Retinal pigment epithelial cell (primary cell): Measurements from ENCODE around the gene ZNF189.
"Not testable (repeated sequence)": the region's sequence is repeated elsewhere in the genome, so short reads cannot be mapped to it uniquely, and the experiment has no call there.

Experiments used
- DNase-seq: peaks from one replicate; pipeline ENCODE4 v3.0.0-alpha.2; 2010; ENCODE audit warnings: low read depth
- H3K4me3 ChIP-seq: 2 replicates; pipeline ENCODE4 v1.5.1; 2011; ENCODE audit warnings: mild to moderate bottlenecking, low read length, control low read depth, moderate library complexity
- CTCF ChIP-seq: conservative IDR thresholded peaks from 2 replicates; pipeline ENCODE4 v1.5.1; 2011; ENCODE audit warnings: low read depth, low read length, control low read depth, inconsistent platforms

Gene ZNF189

GRCh38 chr9:101380295-101380694, 18.4 kb upstream of the ZNF189 start:
- DNase-seq, result no peak
- TF ChIP-seq CTCF, result no peak

GRCh38 chr9:101381118-101381517, 17.5 kb upstream of the ZNF189 start:
- no peak for TF ChIP-seq CTCF
- DNase-seq, result no peak
- no peak overlapping the region for H3K4me3 ChIP-seq

More at GRCh38 chr9:101380295-101380694, 18.4 kb upstream of the ZNF189 start:
- no peak overlapping the region for H3K4me3 ChIP-seq

GRCh38 chr9:101381833-101382342, 16.8 kb upstream of the ZNF189 start:
- H3K4me3 ChIP-seq, result no peak overlapping the region
- no peak for DNase-seq
- TF ChIP-seq CTCF, result no peak

GRCh38 chr9:101383361-101383760, 15.3 kb upstream of the ZNF189 start:
- no peak for DNase-seq
- TF ChIP-seq CTCF, result no peak
- no peak overlapping the region for H3K4me3 ChIP-seq

GRCh38 chr9:101384873-101385536, 13.6 kb upstream of the ZNF189 start, which contains the start of gene BAAT:
TSS of gene BAAT (minus strand) at chr9:101385006. CDS start at chr9:101371404, 13,602 bp downstream.
- DNase-seq, H3K4me3 ChIP-seq: not testable (repeated sequence)

- H3K4me3 ChIP-seq, result no peak overlapping the region
- peak; percentile 72 for TF ChIP-seq CTCF
- DNase-seq, result no peak
Measured at GRCh38 chr9:101387871-101388506, 10.7 kb upstream of the ZNF189 start.

GRCh38 chr9:101388507-101388993, 10.1 kb upstream of the ZNF189 start:
- H3K4me3 ChIP-seq, result no peak overlapping the region
- no peak for DNase-seq
- TF ChIP-seq CTCF, result peak; percentile 49
